Activated CD8-positive, alpha-beta T cell treated with anti-CD3 and anti-CD28 coated beads for 36 hours (primary cell): ENCODE data around the gene MMP19. TPM values are rescaled to one million over a fixed set of nuclear protein-coding genes. Genes with fewer than 3 reads are reported as not detected.

Experiments used
- ATAC-seq: fragments of 200-7000 bp; cut with Tn5 transposase; one replicate; pipeline ENCODE4 v1.10.0; 2021; ENCODE audit warnings: mild to moderate bottlenecking, moderate library complexity
- CTCF ChIA-PET: fragments of 350-600 bp; sonication (Branson Sonifier 250); formaldehyde crosslinking; loops from one replicate; lab custom pipeline; 2021; ENCODE audit warnings: antibody characterized with exemption; lab: Charles Lee
- POLR2A ChIA-PET: fragments of 350-600 bp; sonication (Branson Sonifier 250); formaldehyde crosslinking; loops from one replicate; lab custom pipeline; 2021; ENCODE audit warnings: antibody characterized with exemption; lab: Charles Lee
- DNase-seq: peaks from one replicate; pipeline ENCODE4 v3.0.0-alpha.2; 2020
- H3K27ac Mint-ChIP-seq: one replicate; pipeline ENCODE4 v1.8.0; 2021; ENCODE audit warnings: mild to moderate bottlenecking, mixed read lengths
- H3K27me3 Mint-ChIP-seq: one replicate; pipeline ENCODE4 v1.8.0; 2021; ENCODE audit warnings: mixed read lengths
- H3K36me3 Mint-ChIP-seq: one replicate; pipeline ENCODE4 v1.8.0; 2021; ENCODE audit warnings: low read depth, mixed read lengths
- H3K4me1 Mint-ChIP-seq: one replicate; pipeline ENCODE4 v1.8.0; 2021; ENCODE audit warnings: low read depth, mixed read lengths
- H3K4me3 Mint-ChIP-seq: one replicate; pipeline ENCODE4 v1.8.0; 2021; ENCODE audit warnings: mild to moderate bottlenecking, moderate library complexity, mixed read lengths
- H3K9me3 Mint-ChIP-seq: one replicate; pipeline ENCODE4 v1.8.0; 2021; ENCODE audit warnings: mixed read lengths
- intact Hi-C: fragments of 100-400 bp; cut with micrococcal nuclease; formaldehyde crosslinking; loops from one replicate; pipeline ENCODE4 v1.10.0; 2022
- total RNA-seq, 2 experiments: library from RNA; stranded (reverse); gene quantifications; one replicate each; pipeline ENCODE4 v1.2.3, GENCODE V29; 2021
- TF ChIP-seq, protein P1 (sequence below): fragments of 200-600 bp; IDR thresholded peaks from one replicate; pipeline ENCODE4 v1.8.0; 2022; ENCODE audit warnings: antibody characterized with exemption, mild to moderate bottlenecking

MMP19 gene
- total RNA-seq, 2 experiments from 2014 or later = not detected

DNA sequence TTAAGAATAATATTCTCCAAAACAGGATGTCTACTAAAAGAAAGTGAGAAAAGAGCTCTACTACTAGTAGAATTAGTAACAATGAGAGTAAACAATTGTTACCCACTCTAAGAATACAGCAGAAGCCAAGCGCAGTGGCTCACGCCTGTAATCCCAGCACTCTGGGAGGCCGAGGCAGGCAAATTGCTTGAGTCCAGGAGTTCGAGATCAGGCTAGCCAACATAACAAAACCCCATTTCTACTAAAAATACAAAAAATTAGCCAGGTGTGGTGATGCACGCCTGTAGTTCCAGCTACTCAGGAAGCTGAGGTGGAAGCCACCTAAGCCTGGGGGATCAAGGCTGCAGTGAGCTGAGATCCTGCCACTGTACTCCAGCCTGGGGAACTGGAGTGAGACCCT lies 18.0 kb downstream of the MMP19 start:
- CTCF ChIA-PET = interaction anchor here (0.8 to 2.9 kb wide), 6 partner anchors 10 to 116 kb away, joined by 3 to 12 read pairs (median 3); no protein-coding TSS in a partner anchor
- no peaks in the 10 kb centered on the region for H3K9me3 Mint-ChIP-seq

DNA sequence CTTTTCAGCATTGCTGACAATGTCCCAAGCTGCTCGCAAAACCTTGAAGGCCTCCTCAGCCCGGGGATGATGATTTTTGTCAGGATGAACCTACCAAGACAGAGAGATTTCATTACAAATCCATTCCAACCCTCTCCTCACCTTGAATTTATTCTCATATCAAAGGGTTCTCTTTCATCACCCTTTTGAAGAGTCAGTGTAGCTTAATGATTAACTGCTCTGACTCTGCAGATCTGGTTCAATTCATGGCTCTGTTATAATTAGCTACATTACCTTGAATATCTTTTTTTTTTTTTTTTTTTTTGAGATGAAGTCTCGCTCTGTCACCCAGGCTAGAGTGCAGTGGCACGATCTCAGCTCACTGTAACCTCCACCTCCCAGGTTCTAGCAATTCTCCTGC lies 19.3 kb downstream of the MMP19 start:
- H3K4me1 Mint-ChIP-seq = peaks cover 51% of the 10 kb centered on the region

More for the DNA sequence above, 18.0 kb downstream of the MMP19 start:
- peak overlapping the region; percentile 97 for H3K4me3 Mint-ChIP-seq
- intact Hi-C loops = no loop called here
- H3K4me1 Mint-ChIP-seq = peaks cover 42% of the 10 kb centered on the region
- POLR2A ChIA-PET = interaction anchor here (0.7 to 1.3 kb wide), 4 partner anchors 100 to 216 kb away, joined by 3 to 5 read pairs (median 4); no protein-coding TSS in a partner anchor
- H3K27ac Mint-ChIP-seq = peak overlapping the region; percentile 85
- ATAC-seq (no peak), DNase-seq (no peak)
- no peaks in the 10 kb centered on the region for H3K27me3 Mint-ChIP-seq
- TF ChIP-seq, protein P1, sequence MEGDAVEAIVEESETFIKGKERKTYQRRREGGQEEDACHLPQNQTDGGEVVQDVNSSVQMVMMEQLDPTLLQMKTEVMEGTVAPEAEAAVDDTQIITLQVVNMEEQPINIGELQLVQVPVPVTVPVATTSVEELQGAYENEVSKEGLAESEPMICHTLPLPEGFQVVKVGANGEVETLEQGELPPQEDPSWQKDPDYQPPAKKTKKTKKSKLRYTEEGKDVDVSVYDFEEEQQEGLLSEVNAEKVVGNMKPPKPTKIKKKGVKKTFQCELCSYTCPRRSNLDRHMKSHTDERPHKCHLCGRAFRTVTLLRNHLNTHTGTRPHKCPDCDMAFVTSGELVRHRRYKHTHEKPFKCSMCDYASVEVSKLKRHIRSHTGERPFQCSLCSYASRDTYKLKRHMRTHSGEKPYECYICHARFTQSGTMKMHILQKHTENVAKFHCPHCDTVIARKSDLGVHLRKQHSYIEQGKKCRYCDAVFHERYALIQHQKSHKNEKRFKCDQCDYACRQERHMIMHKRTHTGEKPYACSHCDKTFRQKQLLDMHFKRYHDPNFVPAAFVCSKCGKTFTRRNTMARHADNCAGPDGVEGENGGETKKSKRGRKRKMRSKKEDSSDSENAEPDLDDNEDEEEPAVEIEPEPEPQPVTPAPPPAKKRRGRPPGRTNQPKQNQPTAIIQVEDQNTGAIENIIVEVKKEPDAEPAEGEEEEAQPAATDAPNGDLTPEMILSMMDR = no peak
- peaks cover 42% of the 10 kb centered on the region for H3K36me3 Mint-ChIP-seq

DNA sequence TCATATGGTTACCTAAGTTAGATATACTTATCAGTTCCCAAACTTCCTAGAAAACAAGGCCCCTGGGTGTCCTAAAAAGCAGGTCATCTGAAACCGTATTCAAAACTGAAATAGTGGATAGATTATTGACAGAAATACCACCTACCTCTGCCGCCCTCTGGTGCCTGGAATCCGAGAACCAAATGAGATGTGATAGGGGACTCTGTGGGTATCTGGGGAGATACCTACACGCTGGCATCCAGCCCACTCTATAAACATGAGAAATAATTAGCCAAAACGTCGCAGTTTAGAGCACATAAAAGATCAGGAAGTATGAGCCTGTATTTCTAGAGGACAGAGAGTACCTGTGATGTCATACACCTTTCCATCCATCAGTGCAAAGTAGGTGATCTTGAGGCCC lies 20.5 kb downstream of the MMP19 start:
- no peak overlapping the region for H3K4me3 Mint-ChIP-seq
- H3K27ac Mint-ChIP-seq = peak overlapping the region; percentile 39
- TF ChIP-seq, protein P1 = no peak
- H3K27me3 Mint-ChIP-seq = no peaks in the 10 kb centered on the region
- POLR2A ChIA-PET = interaction anchor here (0.7 to 6.0 kb wide), 4 partner anchors 9 to 366 kb away, joined by 3 to 60 read pairs (median 4); partner anchors contain the start of genes DGKA and PYM1
- CTCF ChIA-PET = interaction anchor here (1.5 to 2.9 kb wide), 2 partner anchors 112 to 118 kb away, joined by 6 to 12 read pairs; no protein-coding TSS in a partner anchor
- DNase-seq (no peak), ATAC-seq (no peak)
- peaks cover 39% of the 10 kb centered on the region for H3K4me1 Mint-ChIP-seq
- intact Hi-C loops = no loop called here
- H3K9me3 Mint-ChIP-seq = no peaks in the 10 kb centered on the region
- H3K36me3 Mint-ChIP-seq = peaks cover 35% of the 10 kb centered on the region

More for the DNA sequence above, 19.3 kb downstream of the MMP19 start:
- CTCF ChIA-PET = interaction anchor here (0.7 to 2.9 kb wide), 4 partner anchors 85 to 117 kb away, joined by 3 to 12 read pairs (median 5); no protein-coding TSS in a partner anchor
- TF ChIP-seq, protein P1 = no peak
- Mint-ChIP-seq H3K36me3 (peaks cover 47% of the 10 kb centered on the region), H3K27ac (peak overlapping the region; percentile 63), H3K4me3 (no peak overlapping the region), H3K27me3 (no peaks in the 10 kb centered on the region), H3K9me3 (no peaks in the 10 kb centered on the region)
- ATAC-seq (no peak), DNase-seq (no peak)
- intact Hi-C loops = no loop called here
- POLR2A ChIA-PET = interaction anchor here (1.3 to 2.5 kb wide), 3 partner anchors 9 to 113 kb away, joined by 3 to 6 read pairs (median 4); no protein-coding TSS in a partner anchor

DNA sequence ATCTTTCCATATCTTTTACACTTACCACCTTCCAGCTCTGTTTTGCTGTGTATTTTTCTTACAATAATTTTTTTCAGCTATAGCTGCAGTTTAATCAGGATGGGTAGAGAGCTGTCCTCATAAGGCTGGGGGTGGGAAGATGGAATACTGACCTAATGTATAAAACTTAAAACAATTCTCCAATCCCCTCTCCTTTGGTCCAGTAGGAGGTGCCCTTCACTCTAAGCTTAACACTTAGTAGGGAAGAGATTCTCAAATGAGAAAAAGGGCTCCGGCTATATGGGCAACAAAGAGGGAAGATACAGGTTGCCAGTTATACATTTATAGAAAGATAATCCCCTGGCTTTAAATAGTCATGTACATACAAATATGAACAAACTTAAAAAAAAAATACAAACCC lies 22.1 kb downstream of the MMP19 start:
- peaks cover 24% of the 10 kb centered on the region for H3K36me3 Mint-ChIP-seq
- H3K27ac Mint-ChIP-seq = no peak overlapping the region
- no peaks in the 10 kb centered on the region for H3K27me3 Mint-ChIP-seq
- ChIA-PET POLR2A (interaction anchor here (1.7 to 6.0 kb wide), 2 partner anchors 108 to 116 kb away, joined by 5 to 60 read pairs; partner anchors contain the start of genes DGKA and PYM1), CTCF (interaction anchor here (0.6 to 4.7 kb wide), 7 partner anchors 10 to 619 kb away, joined by 3 to 34 read pairs (median 9); partner anchors contain the start of genes DNAJC14 and PYM1)
- intact Hi-C loops = no loop called here
- no peak for DNase-seq
- no peak overlapping the region for H3K4me3 Mint-ChIP-seq
- no peaks in the 10 kb centered on the region for H3K9me3 Mint-ChIP-seq
- ATAC-seq = no peak
- peaks cover 33% of the 10 kb centered on the region for H3K4me1 Mint-ChIP-seq
- TF ChIP-seq, protein P1 = no peak

DNA sequence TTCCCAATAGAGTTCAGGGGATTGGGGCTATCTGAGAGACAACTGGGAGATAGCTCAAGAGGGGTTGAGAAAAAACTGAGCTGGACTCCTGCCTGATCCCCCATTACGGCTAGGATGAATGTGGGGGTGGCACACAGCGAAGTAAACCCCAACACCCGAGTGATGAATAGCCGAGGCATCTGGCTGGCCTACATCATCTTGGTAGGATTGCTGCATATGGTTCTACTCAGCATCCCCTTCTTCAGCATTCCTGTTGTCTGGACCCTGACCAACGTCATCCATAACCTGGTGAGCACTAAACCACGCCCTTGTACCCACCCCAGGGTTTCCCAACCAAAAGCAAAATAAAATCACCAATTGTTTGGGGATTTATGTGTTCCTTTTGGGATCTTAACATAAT lies 23.9 kb downstream of the MMP19 start:
- TF ChIP-seq, protein P1 = no peak
- intact Hi-C loops = loop anchor here (5.0 kb wide), 1 partner anchor 82 kb away; no protein-coding TSS in a partner anchor
- H3K9me3 Mint-ChIP-seq = no peaks in the 10 kb centered on the region
- H3K4me3 Mint-ChIP-seq = no peak overlapping the region
- POLR2A ChIA-PET = interaction anchor here (1.0 to 6.0 kb wide), 3 partner anchors 10 to 115 kb away, joined by 4 to 60 read pairs (median 17); partner anchors contain the start of genes DGKA, DNAJC14 and PYM1
- CTCF ChIA-PET = interaction anchor here (1.7 to 4.7 kb wide), 9 partner anchors 12 to 177 kb away, joined by 4 to 34 read pairs (median 9); partner anchors contain the start of genes DNAJC14, PYM1 and RAB5B
- DNase-seq (no peak), ATAC-seq (no peak)
- H3K36me3 Mint-ChIP-seq = peaks cover 30% of the 10 kb centered on the region
- no peak overlapping the region for H3K27ac Mint-ChIP-seq
- peaks cover 35% of the 10 kb centered on the region for H3K4me1 Mint-ChIP-seq
- H3K27me3 Mint-ChIP-seq = no peaks in the 10 kb centered on the region
